Measurements from ENCODE around the gene TMCC2.

The TMCC2 gene

DNA sequence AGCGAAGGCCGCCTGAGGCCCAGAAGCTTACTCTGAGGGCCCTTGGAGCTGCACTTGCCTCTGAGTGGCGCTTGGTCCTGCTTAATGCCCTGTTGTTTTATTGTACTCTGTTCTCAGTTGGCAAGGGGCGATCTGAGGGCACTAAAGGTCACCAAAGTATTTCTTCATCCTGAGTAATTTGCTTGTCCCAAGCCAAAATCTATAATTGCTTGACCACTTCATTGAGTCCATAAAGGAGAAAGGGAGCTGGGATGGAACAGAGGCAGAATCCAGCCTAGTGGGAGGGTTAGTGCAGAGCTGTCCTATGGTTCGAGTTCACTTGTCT lies 94.2 kb downstream of the TMCC2 start:
- H3K4me3 ChIP-seq (ENCODE audit: low read depth, low read length): no peak overlapping the region

More for the DNA sequence above, 94.2 kb downstream of the TMCC2 start:
- no peak for DNase-seq (ENCODE audit: low read depth)
- TF ChIP-seq, protein P1, sequence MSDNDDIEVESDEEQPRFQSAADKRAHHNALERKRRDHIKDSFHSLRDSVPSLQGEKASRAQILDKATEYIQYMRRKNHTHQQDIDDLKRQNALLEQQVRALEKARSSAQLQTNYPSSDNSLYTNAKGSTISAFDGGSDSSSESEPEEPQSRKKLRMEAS (IDR thresholded peaks at IDR 0.05; ENCODE audit: low read depth, low read length): no peak
- TF ChIP-seq, protein P2, sequence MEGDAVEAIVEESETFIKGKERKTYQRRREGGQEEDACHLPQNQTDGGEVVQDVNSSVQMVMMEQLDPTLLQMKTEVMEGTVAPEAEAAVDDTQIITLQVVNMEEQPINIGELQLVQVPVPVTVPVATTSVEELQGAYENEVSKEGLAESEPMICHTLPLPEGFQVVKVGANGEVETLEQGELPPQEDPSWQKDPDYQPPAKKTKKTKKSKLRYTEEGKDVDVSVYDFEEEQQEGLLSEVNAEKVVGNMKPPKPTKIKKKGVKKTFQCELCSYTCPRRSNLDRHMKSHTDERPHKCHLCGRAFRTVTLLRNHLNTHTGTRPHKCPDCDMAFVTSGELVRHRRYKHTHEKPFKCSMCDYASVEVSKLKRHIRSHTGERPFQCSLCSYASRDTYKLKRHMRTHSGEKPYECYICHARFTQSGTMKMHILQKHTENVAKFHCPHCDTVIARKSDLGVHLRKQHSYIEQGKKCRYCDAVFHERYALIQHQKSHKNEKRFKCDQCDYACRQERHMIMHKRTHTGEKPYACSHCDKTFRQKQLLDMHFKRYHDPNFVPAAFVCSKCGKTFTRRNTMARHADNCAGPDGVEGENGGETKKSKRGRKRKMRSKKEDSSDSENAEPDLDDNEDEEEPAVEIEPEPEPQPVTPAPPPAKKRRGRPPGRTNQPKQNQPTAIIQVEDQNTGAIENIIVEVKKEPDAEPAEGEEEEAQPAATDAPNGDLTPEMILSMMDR (IDR thresholded peaks at IDR 0.05; ENCODE audit: low read depth, low read length): no peak
- TF ChIP-seq MYC (IDR thresholded peaks at IDR 0.05; ENCODE audit: low read depth, low read length) (no peak), POLR2A (IDR thresholded peaks at IDR 0.05; ENCODE audit: extremely low read depth, insufficient read length) (no peak)
